CD4-positive, alpha-beta T cell (primary cell): ENCODE measurements around the gene RNPS1. TPM values are rescaled to one million over a fixed set of nuclear protein-coding genes. Genes with fewer than 3 reads are reported as not detected.
"Not testable (repeated sequence)": the region's sequence is repeated elsewhere in the genome, so short reads cannot be mapped to it uniquely, and the experiment has no call there.

ENCODE experiments used
- ATAC-seq: fragments of 200-7000 bp; cut with Tn5 transposase; one replicate; pipeline ENCODE4 v1.10.0; 2022; ENCODE audit warnings: mild to moderate bottlenecking; ENCODE audit not compliant: poor library complexity
- CTCF ChIA-PET: fragments of 350-600 bp; sonication (Branson Sonifier 250); formaldehyde crosslinking; loops from one replicate; lab custom pipeline; 2021; ENCODE audit warnings: antibody characterized with exemption, inconsistent platforms; lab: Charles Lee
- POLR2A ChIA-PET: fragments of 350-600 bp; sonication (Branson Sonifier 250); formaldehyde crosslinking; loops from one replicate; lab custom pipeline; 2021; ENCODE audit warnings: antibody characterized with exemption, inconsistent platforms; lab: Charles Lee
- DNase-seq, 14 experiments: peaks; one replicate each; pipeline ENCODE4 v3.0.0-alpha.2; 2013 to 2020; ENCODE audit warnings: mixed read lengths in 2 of 14
- H3K27ac ChIP-seq, 2 donors: one replicate each; pipeline versions ENCODE4 v1.5.1 to v1.7.0; 2013; ENCODE audit warnings: low read length in 2 of 2, low read depth in 1 of 2, mild to moderate bottlenecking in 1 of 2
- H3K27me3 ChIP-seq, 2 experiments: 1 replicate in 1 of 2; 2 replicates in 1 of 2; pipeline versions ENCODE4 v1.6.1 to v1.7.0; 2013; ENCODE audit warnings: low read length in 2 of 2, control low read depth in 1 of 2, mild to moderate bottlenecking in 1 of 2, moderate library complexity in 1 of 2; ENCODE audit not compliant: insufficient read depth in 2 of 2, control insufficient read depth in 1 of 2
- H3K36me3 ChIP-seq: one replicate; pipeline ENCODE4 v1.6.1; 2013; ENCODE audit warnings: low read length, control low read depth; ENCODE audit not compliant: insufficient read depth
- H3K4me1 ChIP-seq: one replicate; pipeline ENCODE4 v1.6.1; 2013; ENCODE audit warnings: low read length, control low read depth; ENCODE audit not compliant: insufficient read depth
- H3K4me3 ChIP-seq: one replicate; pipeline ENCODE4 v1.5.1; 2013; ENCODE audit warnings: mild to moderate bottlenecking, low read length, moderate library complexity
- H3K9me3 ChIP-seq, 2 experiments: 1 replicate in 1 of 2; 2 replicates in 1 of 2; pipeline versions ENCODE4 v1.6.1 to v1.7.0; 2013; ENCODE audit warnings: low read length in 2 of 2, mild to moderate bottlenecking in 2 of 2, control low read depth in 1 of 2, moderate library complexity in 1 of 2; ENCODE audit not compliant: control insufficient read depth in 1 of 2, insufficient read depth in 1 of 2
- H3K27ac Mint-ChIP-seq: one replicate; pipeline ENCODE4 v1.8.0; 2020; ENCODE audit warnings: mixed read lengths
- H3K27me3 Mint-ChIP-seq: one replicate; pipeline ENCODE4 v1.8.0; 2021; ENCODE audit warnings: mixed read lengths
- H3K36me3 Mint-ChIP-seq: one replicate; pipeline ENCODE4 v1.8.0; 2021; ENCODE audit warnings: low read depth, mixed read lengths
- H3K4me1 Mint-ChIP-seq: one replicate; pipeline ENCODE4 v1.8.0; 2021; ENCODE audit warnings: low read depth, mixed read lengths
- H3K4me3 Mint-ChIP-seq: one replicate; pipeline ENCODE4 v1.8.0; 2020; ENCODE audit warnings: mild to moderate bottlenecking, mixed read lengths
- H3K9me3 Mint-ChIP-seq: one replicate; pipeline ENCODE4 v1.8.0; 2020; ENCODE audit warnings: mixed read lengths
- CTCF ChIP-seq: fragments of 200-600 bp; IDR thresholded peaks from one replicate; pipeline ENCODE4 v1.8.0; 2022; ENCODE audit warnings: antibody characterized with exemption, mild to moderate bottlenecking
- intact Hi-C, 2 experiments: fragments of 100-400 bp; cut with DNase I in 1 of 2; cut with micrococcal nuclease in 1 of 2; formaldehyde crosslinking; loops; one replicate each; pipeline versions ENCODE4 v1.15.1 to v1.9.0; 2023 to 2025; cut with DNase I, micrococcal nuclease
- total RNA-seq, 174 experiments: library from RNA in 2 of 174; stranded (reverse) in 2 of 174; gene quantifications; one replicate each; pipeline ENCODE4 v1.2.3 and lab custom pipeline; 2021 to 2026

RNPS1 gene
- total RNA-seq, 2 experiments from 2014 or later, result 211 to 214 TPM

- H3K9me3 Mint-ChIP-seq, result no peaks in the 10 kb centered on the region
- Histone ChIP-seq H3K4me3 (no peak overlapping the region), H3K36me3 (no peaks in the 10 kb centered on the region), H3K9me3 (no peaks in the 10 kb centered on the region), H3K27me3 (no peaks in the 10 kb centered on the region), H3K27ac (no peak overlapping the region), H3K4me1 (peaks cover 32% of the 10 kb centered on the region)
- H3K27me3 Mint-ChIP-seq, result no peaks in the 10 kb centered on the region
- H3K4me1 Mint-ChIP-seq, result peaks cover 34% of the 10 kb centered on the region
- intact Hi-C loops, result no loop called here
- H3K4me3 Mint-ChIP-seq, result peak overlapping the region; percentile 99
- DNase-seq (no peak), ATAC-seq (no peak)
- ChIA-PET POLR2A (interaction anchor here (1.2 kb wide), 1 partner anchor 217 kb away, joined by 3 read pairs; no protein-coding TSS in a partner anchor), CTCF (no interaction called here)
- H3K36me3 Mint-ChIP-seq, result peaks cover 25% of the 10 kb centered on the region
- no peak for TF ChIP-seq CTCF
- peak overlapping the region; percentile 100 for H3K27ac Mint-ChIP-seq
These were observed 2.1 kb upstream of the RNPS1 start for GRCh38 chr16:2270070-2270462.

- Mint-ChIP-seq H3K27ac (peak overlapping the region; percentile 100), H3K4me3 (peak overlapping the region; percentile 99), H3K36me3 (peaks cover 49% of the 10 kb centered on the region), H3K4me1 (peaks cover 41% of the 10 kb centered on the region)
- intact Hi-C loops, POLR2A ChIA-PET, H3K27me3 Mint-ChIP-seq, H3K9me3 ChIP-seq, H3K27me3 ChIP-seq, CTCF ChIA-PET, H3K9me3 Mint-ChIP-seq: not testable (repeated sequence)
- DNase-seq (peak in 2 of 14 experiments; percentile 7 to 10), ATAC-seq (peak; percentile 31)
- Histone ChIP-seq H3K27ac (peak overlapping the region; percentile 92 to 99), H3K36me3 (peaks cover 20% of the 10 kb centered on the region), H3K4me1 (peaks cover 35% of the 10 kb centered on the region), H3K4me3 (peak overlapping the region; percentile 85)
These were observed 417 bp downstream of the RNPS1 start for GRCh38 chr16:2267505-2267912.

- H3K36me3 ChIP-seq, result peaks cover 26% of the 10 kb centered on the region
- H3K9me3 ChIP-seq, H3K9me3 Mint-ChIP-seq, ATAC-seq, H3K27me3 ChIP-seq, H3K27me3 Mint-ChIP-seq, CTCF ChIA-PET, intact Hi-C loops: not testable (repeated sequence)
- peak in 3 of 14 experiments; percentile 18 to 34 (median 20) for DNase-seq
- POLR2A ChIA-PET, result interaction anchor here (0.7 to 1.1 kb wide), 2 partner anchors 15 to 111 kb away, joined by 3 to 6 read pairs; partner anchors contain the start of genes ECI1 and TRAF7
- peak overlapping the region; percentile 85 for H3K4me3 ChIP-seq
- H3K4me1 ChIP-seq, result peaks cover 35% of the 10 kb centered on the region
- Mint-ChIP-seq H3K36me3 (peaks cover 55% of the 10 kb centered on the region), H3K4me3 (peak overlapping the region; percentile 91), H3K4me1 (peaks cover 41% of the 10 kb centered on the region), H3K27ac (peak overlapping the region; percentile 100)
- peak overlapping the region; percentile 21 to 37 for H3K27ac ChIP-seq
These were observed 1.0 kb downstream of the RNPS1 start for GRCh38 chr16:2266887-2267286.

- H3K9me3 Mint-ChIP-seq, ATAC-seq, H3K27ac Mint-ChIP-seq, H3K27ac ChIP-seq, intact Hi-C loops, H3K9me3 ChIP-seq, H3K27me3 Mint-ChIP-seq, H3K27me3 ChIP-seq, H3K4me3 ChIP-seq: not testable (repeated sequence)
- ChIA-PET CTCF (interaction anchor here (0.8 kb wide), 1 partner anchor 11 kb away, joined by 4 read pairs; no protein-coding TSS in a partner anchor), POLR2A (interaction anchor here (2.9 kb wide), 1 partner anchor 11 kb away, joined by 13 read pairs; the partner anchor contains the start of gene ECI1)
- Mint-ChIP-seq H3K4me3 (peak overlapping the region; percentile 7), H3K4me1 (peaks cover 29% of the 10 kb centered on the region), H3K36me3 (peaks cover 90% of the 10 kb centered on the region)
- peaks cover 19% of the 10 kb centered on the region for H3K4me1 ChIP-seq
- H3K36me3 ChIP-seq, result peaks cover 53% of the 10 kb centered on the region
- peak in 1 of 14 experiments; percentile 1 for DNase-seq
These were observed 4.9 kb downstream of the RNPS1 start for GRCh38 chr16:2263026-2263425.
